Adrenal gland (tissue), 12 donors: Measurements from ENCODE around the gene SUSD6. TPM values are rescaled to one million over a fixed set of nuclear protein-coding genes. Genes with fewer than 3 reads are reported as not detected.

ENCODE experiments used
- DNase-seq, 7 donors: peaks; one replicate each; pipeline ENCODE4 v3.0.0-alpha.2; 2019 to 2020
- H3K27ac ChIP-seq, 5 donors: fragments of 200-600 bp; sonication (generic) in 4 of 5; 1 replicate in 3 of 5; 2 replicates in 2 of 5; pipeline versions ENCODE4 v1.5.1 to v1.8.0; 2016 to 2020; ENCODE audit warnings: mild to moderate bottlenecking in 1 of 5
- H3K27me3 ChIP-seq: fragments of 200-600 bp; 2 replicates; pipeline ENCODE4 v1.8.0; 2021
- H3K36me3 ChIP-seq, 2 donors: fragments of 200-600 bp; replicated peaks in 1 of 2; 1 replicate in 1 of 2; 2 replicates in 1 of 2; pipeline versions ENCODE4 v1.5.1 to v1.8.0; 2018 to 2022
- H3K4me1 ChIP-seq, 2 donors: fragments of 200-600 bp; replicated peaks in 1 of 2; 1 replicate in 1 of 2; 2 replicates in 1 of 2; pipeline versions ENCODE4 v1.5.1 to v1.8.0; 2018 to 2021
- H3K4me3 ChIP-seq, 4 donors: fragments of 200-600 bp; sonication (generic) in 3 of 4; one replicate each; pipeline ENCODE4 v1.5.1; 2016 to 2018
- H3K9me3 ChIP-seq, 3 donors: fragments of 200-600 bp; sonication (generic) in 1 of 3; replicated peaks in 1 of 3; 1 replicate in 2 of 3; 2 replicates in 1 of 3; pipeline versions ENCODE4 v1.5.1 to v1.8.0; 2016 to 2021
- POLR2A ChIP-seq, 2 donors: fragments of 450-650 bp; IDR thresholded peaks; one replicate each; pipeline ENCODE4 v1.6.1; 2017; ENCODE audit warnings: antibody characterized with exemption in 2 of 2, mild to moderate bottlenecking in 2 of 2, moderate library complexity in 1 of 2
- WGBS, 4 donors: extraction: QIAGEN DNeasy Blood & Tissue Kit in 2 of 4; methylation state at CpG; one replicate each; pipeline versions ENCODE4 v1.1.5 to v1.1.7; 2013 to 2017; 5-methylcytosine and 5-hydroxymethylcytosine counted together
- intact Hi-C, 2 donors: fragments of 100-400 bp; cut with DNase I; formaldehyde crosslinking; loops; one replicate each; pipeline versions ENCODE4 v1.14.1 to v1.15.0; 2022 to 2023
- polyA plus RNA-seq, 3 donors: library from polyadenylated mRNA; stranded (reverse); fragments of 200-250 nt in 2 of 3; fragments of 350-450 nt in 1 of 3; fragmentation: Illumina TruSeq in 1 of 3; extraction: RNeasy Lipid Tissue Mini Kit (QIAGEN cat#74804) in 1 of 3; gene quantifications; one replicate each; pipeline ENCODE4 v1.2.3, GENCODE V29; 2013 to 2014
- total RNA-seq, 9 donors: library from RNA; depleted of rRNA in 4 of 9; stranded (reverse); fragments of >200 nt in 4 of 9; fragments of 120-200 nt in 1 of 9; fragmentation: NEBNext Ultra II Directional in 1 of 9; extraction: Animal tissue kit (Norgen Biotek cat#: 25700) in 1 of 9; gene quantifications; one replicate each; pipeline versions ENCODE4 v1.1.0 to v1.2.4, GENCODE V29; 2013 to 2023
- TF ChIP-seq, protein P1 (sequence below), 6 experiments: fragments of 450-650 bp in 4 of 6; fragments of 200-600 bp in 2 of 6; sonication (generic) in 1 of 6; IDR thresholded peaks; 1 replicate in 5 of 6; 2 replicates in 1 of 6; pipeline versions ENCODE4 v1.5.1 to v1.8.0; 2016 to 2021; ENCODE audit warnings: antibody characterized with exemption in 6 of 6, mild to moderate bottlenecking in 2 of 6, moderate library complexity in 1 of 6
- donor health status: healthy with polysubstance abuse.
- donor health status: Bipolar disorder and iron deficiency.
- donor health status: DM: yes; HTN: yes; CAD: no.
- donor health status: DM: no; HTN: no; CAD: no.
- donor health status: DM: no; HTN: no; CAD: no.
- donor health status: DM: yes; HTN: yes; CAD: no.

Gene SUSD6
- total and polyA plus RNA-seq, 12 donors = 7.8 to 75.5 (median 41.0) TPM

DNA sequence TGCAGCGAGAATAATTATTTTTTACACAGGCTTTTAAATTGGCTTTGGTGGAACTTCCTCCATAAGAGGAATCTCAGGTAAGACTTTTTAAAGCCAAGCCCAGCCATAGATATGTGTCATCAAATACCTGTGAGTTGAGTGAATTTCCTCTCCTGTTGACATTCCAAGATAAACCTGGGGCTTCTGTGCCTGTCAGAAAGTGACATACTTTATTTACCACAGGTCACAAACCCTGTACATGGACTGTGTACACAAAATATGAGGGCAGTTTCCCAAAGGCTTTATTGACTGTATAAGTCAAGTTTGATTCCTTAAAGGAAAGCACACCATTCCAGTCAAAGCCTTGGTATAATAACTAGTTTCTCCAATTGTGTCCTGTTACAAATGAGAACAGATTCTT lies 129.7 kb downstream of the SUSD6 start:
- no peaks in the 10 kb centered on the region for H3K27me3 ChIP-seq
- 92 to 100% (median 97%) methylated on average over 1 of the region's 1 CpG for WGBS, 4 donors
- H3K27ac ChIP-seq = no peak overlapping the region
- DNase-seq = no peak
- no peaks in the 10 kb centered on the region for H3K4me1 ChIP-seq
- no peak for TF ChIP-seq POLR2A (IDR thresholded peaks at IDR 0.05)
- TF ChIP-seq, protein P1, sequence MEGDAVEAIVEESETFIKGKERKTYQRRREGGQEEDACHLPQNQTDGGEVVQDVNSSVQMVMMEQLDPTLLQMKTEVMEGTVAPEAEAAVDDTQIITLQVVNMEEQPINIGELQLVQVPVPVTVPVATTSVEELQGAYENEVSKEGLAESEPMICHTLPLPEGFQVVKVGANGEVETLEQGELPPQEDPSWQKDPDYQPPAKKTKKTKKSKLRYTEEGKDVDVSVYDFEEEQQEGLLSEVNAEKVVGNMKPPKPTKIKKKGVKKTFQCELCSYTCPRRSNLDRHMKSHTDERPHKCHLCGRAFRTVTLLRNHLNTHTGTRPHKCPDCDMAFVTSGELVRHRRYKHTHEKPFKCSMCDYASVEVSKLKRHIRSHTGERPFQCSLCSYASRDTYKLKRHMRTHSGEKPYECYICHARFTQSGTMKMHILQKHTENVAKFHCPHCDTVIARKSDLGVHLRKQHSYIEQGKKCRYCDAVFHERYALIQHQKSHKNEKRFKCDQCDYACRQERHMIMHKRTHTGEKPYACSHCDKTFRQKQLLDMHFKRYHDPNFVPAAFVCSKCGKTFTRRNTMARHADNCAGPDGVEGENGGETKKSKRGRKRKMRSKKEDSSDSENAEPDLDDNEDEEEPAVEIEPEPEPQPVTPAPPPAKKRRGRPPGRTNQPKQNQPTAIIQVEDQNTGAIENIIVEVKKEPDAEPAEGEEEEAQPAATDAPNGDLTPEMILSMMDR (IDR thresholded peaks at IDR 0.05) = no peak
- intact Hi-C loops = no loop called here
- H3K9me3 ChIP-seq = no peaks in the 10 kb centered on the region
- no peak overlapping the region for H3K4me3 ChIP-seq
- no peaks in the 10 kb centered on the region for H3K36me3 ChIP-seq

DNA sequence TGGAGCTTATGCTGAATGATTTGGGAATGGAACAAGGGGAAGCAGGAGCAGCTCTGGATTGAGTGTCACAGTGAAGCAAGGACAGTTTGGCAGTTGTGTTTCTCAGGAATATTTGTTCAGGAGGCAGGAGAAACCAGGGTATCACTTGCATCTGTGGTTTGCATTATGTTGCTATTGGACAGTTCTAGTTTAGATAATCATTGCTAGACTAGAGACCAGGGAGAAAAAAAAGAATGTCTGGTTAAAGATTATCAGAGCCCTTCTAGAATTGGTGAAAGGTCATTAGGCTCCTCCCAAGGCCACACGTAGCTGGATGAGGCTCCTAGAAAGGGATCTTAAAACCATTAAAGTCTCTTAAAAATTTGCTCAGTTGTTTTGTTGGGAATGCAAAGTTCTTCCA lies 138.6 kb downstream of the SUSD6 start:
- TF ChIP-seq, protein P1 (IDR thresholded peaks at IDR 0.05) = no peak
- no peak for TF ChIP-seq POLR2A (IDR thresholded peaks at IDR 0.05)
- no peak for DNase-seq
- Histone ChIP-seq H3K4me1 (no peaks in the 10 kb centered on the region), H3K27me3 (no peaks in the 10 kb centered on the region), H3K36me3 (no peaks in the 10 kb centered on the region), H3K9me3 (no peaks in the 10 kb centered on the region), H3K27ac (no peak overlapping the region), H3K4me3 (no peak overlapping the region)
- WGBS, 4 donors = 39 to 56% (median 53%) methylated on average over 1 of the region's 1 CpG
- intact Hi-C loops = no loop called here

DNA sequence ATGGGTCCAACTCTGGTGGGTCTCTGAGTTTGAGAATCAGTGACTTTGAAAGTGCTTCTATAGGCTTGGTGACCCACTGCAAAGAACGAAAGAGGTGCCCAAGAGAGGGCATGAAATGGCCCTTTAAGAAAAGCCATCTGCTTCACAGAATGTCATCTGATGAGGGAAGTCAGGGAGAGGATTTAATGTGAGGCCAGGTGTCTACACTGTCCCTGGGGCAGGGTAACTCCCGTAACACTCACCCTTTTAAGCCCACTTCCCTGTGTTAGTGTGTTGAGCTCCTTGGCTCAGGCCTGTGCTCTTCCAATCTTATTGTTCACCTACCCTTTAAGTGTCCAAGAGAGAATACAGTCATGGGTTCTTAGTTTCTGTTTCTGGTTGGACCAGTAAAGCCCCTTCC lies 139.1 kb downstream of the SUSD6 start:
- Histone ChIP-seq H3K27me3 (no peaks in the 10 kb centered on the region), H3K4me3 (no peak overlapping the region), H3K36me3 (no peaks in the 10 kb centered on the region), H3K27ac (no peak overlapping the region), H3K9me3 (no peaks in the 10 kb centered on the region), H3K4me1 (no peaks in the 10 kb centered on the region)
- 93 to 100% (median 96%) methylated on average over 2 of the region's 2 CpGs for WGBS, 4 donors
- intact Hi-C loops = no loop called here
- DNase-seq = no peak
- TF ChIP-seq, protein P1 (IDR thresholded peaks at IDR 0.05) = no peak
- no peak for TF ChIP-seq POLR2A (IDR thresholded peaks at IDR 0.05)

DNA sequence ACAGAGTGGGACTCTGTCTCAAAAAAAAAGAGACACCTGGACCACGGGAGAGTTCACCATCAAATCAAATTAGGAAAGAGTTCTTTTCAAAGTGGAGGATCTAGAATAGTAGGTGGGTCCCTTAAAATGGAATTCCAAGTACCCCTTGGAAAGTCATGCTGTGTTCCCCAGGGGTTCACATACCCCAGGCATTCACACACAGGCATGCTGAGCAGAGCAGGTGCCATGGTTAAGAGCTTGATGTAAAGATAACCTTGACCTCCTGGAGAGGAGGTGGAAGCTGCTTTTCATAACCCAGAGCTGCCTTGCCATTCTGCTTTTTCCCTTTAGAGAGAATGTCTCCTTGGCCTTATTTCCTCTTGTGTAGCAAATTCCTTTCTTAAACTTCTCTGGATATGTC lies 141.4 kb downstream of the SUSD6 start:
- intact Hi-C loops = no loop called here
- no peaks in the 10 kb centered on the region for H3K27me3 ChIP-seq
- H3K4me3 ChIP-seq = no peak overlapping the region

More for the DNA sequence above, 141.4 kb downstream of the SUSD6 start:
- DNase-seq = no peak
- H3K9me3 ChIP-seq = no peaks in the 10 kb centered on the region
- no peak for TF ChIP-seq POLR2A (IDR thresholded peaks at IDR 0.05)
- TF ChIP-seq, protein P1 (IDR thresholded peaks at IDR 0.05) = no peak
- no peak overlapping the region for H3K27ac ChIP-seq
- WGBS, 4 donors = 56 to 84% (median 66%) methylated on average over 1 of the region's 1 CpG
- no peaks in the 10 kb centered on the region for H3K36me3 ChIP-seq
- H3K4me1 ChIP-seq = no peaks in the 10 kb centered on the region
